Endodermal cell (in vitro differentiated cells): ENCODE results near the gene ZNF507. TPM values are rescaled to one million over a fixed set of nuclear protein-coding genes. Genes with fewer than 3 reads are reported as not detected.

ENCODE experiments used
- DNase-seq: peaks from one replicate; pipeline ENCODE4 v3.0.0-alpha.2; 2017
- H3K27ac ChIP-seq: 2 replicates; pipeline ENCODE4 v1.5.1; 2013; ENCODE audit warnings: mild to moderate bottlenecking, low read depth, low read length, moderate library complexity
- H3K27me3 ChIP-seq: 2 replicates; pipeline ENCODE4 v1.6.1; 2013; ENCODE audit warnings: mild to moderate bottlenecking, low read length, moderate library complexity; ENCODE audit not compliant: insufficient read depth, control insufficient read depth, poor library complexity, severe bottlenecking
- H3K36me3 ChIP-seq: 2 replicates; pipeline ENCODE4 v1.7.0; 2013; ENCODE audit warnings: mild to moderate bottlenecking, low read length, moderate library complexity; ENCODE audit not compliant: control insufficient read depth, insufficient read depth
- H3K4me1 ChIP-seq: one replicate; pipeline ENCODE4 v1.7.0; 2013; ENCODE audit warnings: low read length; ENCODE audit not compliant: control insufficient read depth, insufficient read depth
- H3K4me3 ChIP-seq: 2 replicates; pipeline ENCODE4 v1.5.1; 2013; ENCODE audit warnings: mild to moderate bottlenecking, low read length, moderate library complexity
- H3K9ac ChIP-seq: 2 replicates; pipeline ENCODE4 v1.6.1; 2013; ENCODE audit warnings: mild to moderate bottlenecking, low read length, moderate library complexity; ENCODE audit not compliant: poor library complexity, severe bottlenecking; ENCODE audit errors: extremely low read depth
- H3K9me3 ChIP-seq: 2 replicates; pipeline ENCODE4 v1.6.1; 2013; ENCODE audit warnings: mild to moderate bottlenecking, low read length, moderate library complexity; ENCODE audit not compliant: control insufficient read depth
- H3K27ac Mint-ChIP-seq: 2 replicates; pipeline ENCODE4 v1.8.0; 2020; ENCODE audit warnings: mixed read lengths
- H3K27me3 Mint-ChIP-seq: 2 replicates; pipeline ENCODE4 v1.8.0; 2021; ENCODE audit warnings: mild to moderate bottlenecking, mixed read lengths; ENCODE audit not compliant: insufficient read depth
- H3K36me3 Mint-ChIP-seq: 2 replicates; pipeline ENCODE4 v1.8.0; 2020; ENCODE audit warnings: low read depth, mixed read lengths
- H3K4me1 Mint-ChIP-seq: 2 replicates; pipeline ENCODE4 v1.8.0; 2020; ENCODE audit warnings: mixed read lengths
- H3K4me3 Mint-ChIP-seq: 2 replicates; pipeline ENCODE4 v1.8.0; 2020; ENCODE audit warnings: mild to moderate bottlenecking, moderate library complexity, mixed read lengths
- H3K9me3 Mint-ChIP-seq: 2 replicates; pipeline ENCODE4 v1.8.0; 2020; ENCODE audit warnings: mild to moderate bottlenecking, mixed read lengths
- WGBS, 2 experiments: methylation state at CpG; one replicate each; pipeline versions ENCODE4 v1.1.5 to v1.1.7; 2013; ENCODE audit warnings: missing lambda C conversion rate in 2 of 2, mixed read lengths in 1 of 2; ENCODE audit not compliant: insufficient coverage in 1 of 2, insufficient read length in 1 of 2; 5-methylcytosine and 5-hydroxymethylcytosine counted together
- total RNA-seq, 2 donors: library from RNA; stranded (reverse); fragmentation: NEBNext Ultra II Directional in 1 of 2; extraction: Animal tissue kit (Norgen Biotek cat#: 25700) in 1 of 2; gene quantifications; 2 replicates in 1 of 2; 3 replicates in 1 of 2; pipeline ENCODE4 v1.2.1, GENCODE V29; 2021
- TF ChIP-seq, protein P1 (sequence below): fragments of 200-600 bp; sonication (generic); conservative IDR thresholded peaks from 2 replicates; pipeline ENCODE4 v1.5.0; 2021; ENCODE audit warnings: antibody characterized with exemption, mild to moderate bottlenecking

The ZNF507 gene
- total RNA-seq, 2 donors from 2014 or later = 28.0 to 32.5 TPM

DNA sequence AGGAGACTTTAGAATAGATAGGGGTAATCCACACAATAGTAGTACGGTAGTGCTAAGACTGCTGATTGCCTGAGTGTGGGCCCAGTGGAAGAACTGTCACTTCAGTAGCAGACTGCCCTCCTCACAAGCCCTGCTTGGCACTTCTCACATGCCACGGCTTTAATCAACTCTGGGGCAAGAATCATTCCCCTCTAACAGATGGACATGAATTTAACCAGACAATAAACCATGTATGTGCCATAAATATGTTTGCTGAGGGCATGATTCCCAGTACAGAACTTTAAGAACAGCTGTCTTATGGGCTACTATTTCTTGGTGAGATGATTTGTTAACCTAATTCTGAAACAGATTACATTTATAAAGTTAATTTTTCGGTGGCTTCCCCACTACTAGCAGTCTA is 82.1 kb downstream of the ZNF507 start:
- 92% methylated on average over 2 of the region's 3 CpGs; no CpG with 5 or more reads in 1 of the 2 experiments for WGBS, 2 experiments
- Mint-ChIP-seq H3K4me1 (peaks cover 15% of the 10 kb centered on the region), H3K4me3 (no peak overlapping the region), H3K27ac (no peak overlapping the region), H3K9me3 (no peaks in the 10 kb centered on the region), H3K36me3 (peaks cover 55% of the 10 kb centered on the region), H3K27me3 (no peaks in the 10 kb centered on the region)
- no peaks in the 10 kb centered on the region for H3K9me3 ChIP-seq
- H3K36me3 ChIP-seq = peaks cover 30% of the 10 kb centered on the region
- TF ChIP-seq, protein P1, sequence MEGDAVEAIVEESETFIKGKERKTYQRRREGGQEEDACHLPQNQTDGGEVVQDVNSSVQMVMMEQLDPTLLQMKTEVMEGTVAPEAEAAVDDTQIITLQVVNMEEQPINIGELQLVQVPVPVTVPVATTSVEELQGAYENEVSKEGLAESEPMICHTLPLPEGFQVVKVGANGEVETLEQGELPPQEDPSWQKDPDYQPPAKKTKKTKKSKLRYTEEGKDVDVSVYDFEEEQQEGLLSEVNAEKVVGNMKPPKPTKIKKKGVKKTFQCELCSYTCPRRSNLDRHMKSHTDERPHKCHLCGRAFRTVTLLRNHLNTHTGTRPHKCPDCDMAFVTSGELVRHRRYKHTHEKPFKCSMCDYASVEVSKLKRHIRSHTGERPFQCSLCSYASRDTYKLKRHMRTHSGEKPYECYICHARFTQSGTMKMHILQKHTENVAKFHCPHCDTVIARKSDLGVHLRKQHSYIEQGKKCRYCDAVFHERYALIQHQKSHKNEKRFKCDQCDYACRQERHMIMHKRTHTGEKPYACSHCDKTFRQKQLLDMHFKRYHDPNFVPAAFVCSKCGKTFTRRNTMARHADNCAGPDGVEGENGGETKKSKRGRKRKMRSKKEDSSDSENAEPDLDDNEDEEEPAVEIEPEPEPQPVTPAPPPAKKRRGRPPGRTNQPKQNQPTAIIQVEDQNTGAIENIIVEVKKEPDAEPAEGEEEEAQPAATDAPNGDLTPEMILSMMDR = no peak
- H3K4me3 ChIP-seq = no peak overlapping the region
- no peaks in the 10 kb centered on the region for H3K4me1 ChIP-seq
- DNase-seq = no peak
- H3K9ac ChIP-seq = no peak overlapping the region
- H3K27me3 ChIP-seq = no peaks in the 10 kb centered on the region
- H3K27ac ChIP-seq = no peak overlapping the region

GRCh38 chr19:32436692-32437091 is 91.3 kb downstream of the ZNF507 start:
- Mint-ChIP-seq H3K9me3 (no peaks in the 10 kb centered on the region), H3K36me3 (peaks cover 65% of the 10 kb centered on the region), H3K4me1 (no peaks in the 10 kb centered on the region), H3K27me3 (no peaks in the 10 kb centered on the region), H3K27ac (no peak overlapping the region), H3K4me3 (no peak overlapping the region)
- Histone ChIP-seq H3K4me3 (no peak overlapping the region), H3K4me1 (no peaks in the 10 kb centered on the region), H3K9ac (no peak overlapping the region), H3K36me3 (peaks cover 80% of the 10 kb centered on the region), H3K9me3 (no peaks in the 10 kb centered on the region), H3K27ac (no peak overlapping the region), H3K27me3 (no peaks in the 10 kb centered on the region)
- TF ChIP-seq, protein P1 = no peak
- WGBS, 2 experiments = 94 to 95% methylated on average over 5 to 6 of the region's 6 CpGs
- no peak for DNase-seq

GRCh38 chr19:32437096-32437495 is 91.7 kb downstream of the ZNF507 start:
- Mint-ChIP-seq H3K36me3 (peaks cover 68% of the 10 kb centered on the region), H3K4me1 (no peaks in the 10 kb centered on the region), H3K9me3 (no peaks in the 10 kb centered on the region), H3K27ac (no peak overlapping the region), H3K4me3 (no peak overlapping the region), H3K27me3 (no peaks in the 10 kb centered on the region)
- no peaks in the 10 kb centered on the region for H3K9me3 ChIP-seq
- H3K4me1 ChIP-seq = no peaks in the 10 kb centered on the region
- H3K36me3 ChIP-seq = peaks cover 84% of the 10 kb centered on the region
- DNase-seq = no peak
- H3K9ac ChIP-seq = no peak overlapping the region
- no peaks in the 10 kb centered on the region for H3K27me3 ChIP-seq
- no peak overlapping the region for H3K27ac ChIP-seq
- WGBS, 2 experiments = 90% methylated on average over 1 of the region's 1 CpG; no CpG with 5 or more reads in 1 of the 2 experiments
- no peak overlapping the region for H3K4me3 ChIP-seq
- TF ChIP-seq, protein P1 = no peak

Other genes starting within 250 kb of the ZNF507 start
- 100 to 1,000 TPM in 1 of 2 donors, 10 to 100 TPM in 1; 86.5 to 112 TPM for gene DPY19L3, start 60.2 kb downstream of the ZNF507 start, total RNA-seq
- 100 to 1,000 TPM; 100 to 102 TPM for gene PDCD5, start 235.6 kb downstream of the ZNF507 start, total RNA-seq